ENCODE results near the gene SESN1. TPM values are rescaled to one million over a fixed set of nuclear protein-coding genes. Genes with fewer than 3 reads are reported as not detected.
"Not testable (repeated sequence)": the region's sequence is repeated elsewhere in the genome, so short reads cannot be mapped to it uniquely, and the experiment has no call there.

The SESN1 gene
- polyA plus RNA-seq, 3 donors, result 1.8 to 21.0 (median 3.1) TPM

GRCh38 chr6:109139109-109139508 lies 44.5 kb upstream of the SESN1 start:
- peak in 1 of 3 donors; percentile 8 for DNase-seq
- Histone ChIP-seq H2AFZ (ENCODE audit: insufficient read depth, low read depth, low read length, poor library complexity, severe bottlenecking) (no peak overlapping the region), H3K4me3 (replicated peaks in 1 of 3; ENCODE audit: low read depth in 2 of 3, low read length in 3 of 3) (no peak overlapping the region), H3K27ac (ENCODE audit: low read depth in 1 of 2, low read length in 2 of 2) (no peak overlapping the region), H3K9me3 (replicated peaks in 1 of 2; ENCODE audit: control insufficient read depth in 1 of 2, insufficient read depth in 1 of 2, low read length in 2 of 2) (no peaks in the 10 kb centered on the region), H3K4me1 (ENCODE audit: control insufficient read depth in 1 of 2, insufficient read depth in 2 of 2, low read length in 2 of 2) (no peaks in the 10 kb centered on the region), H3K36me3 (replicated peaks in 1 of 2; ENCODE audit: control insufficient read depth in 1 of 2, insufficient read depth in 2 of 2, low read length in 2 of 2) (peaks cover 2 to 7% of the 10 kb centered on the region in 2 donors), H3K9ac (ENCODE audit: insufficient read depth, low read length, poor library complexity, severe bottlenecking) (no peak overlapping the region), H3K79me2 (ENCODE audit: insufficient read depth, low read length) (no peaks in the 10 kb centered on the region), H3K4me2 (replicated peaks; ENCODE audit: extremely low read depth, low read length, poor library complexity, severe bottlenecking) (no peak overlapping the region), H3K27me3 (ENCODE audit: control insufficient read depth in 2 of 2, insufficient read depth in 2 of 2, low read length in 2 of 2) (no peaks in the 10 kb centered on the region), H4K20me1 (ENCODE audit: insufficient read depth, low read length) (no peaks in the 10 kb centered on the region)
- peak overlapping the region in 1 of 7 donors; percentile 41 for H3K27ac Mint-ChIP-seq
- no peaks in the 10 kb centered on the region for H3K27me3 Mint-ChIP-seq (ENCODE audit: low read depth in 3 of 3)
- H3K36me3 Mint-ChIP-seq, result peaks cover 5 to 10% of the 10 kb centered on the region in 2 donors
- H3K4me1 Mint-ChIP-seq, result peaks cover 6% of the 10 kb centered on the region
- no peak overlapping the region for H3K4me3 Mint-ChIP-seq
- TF ChIP-seq, protein P1, sequence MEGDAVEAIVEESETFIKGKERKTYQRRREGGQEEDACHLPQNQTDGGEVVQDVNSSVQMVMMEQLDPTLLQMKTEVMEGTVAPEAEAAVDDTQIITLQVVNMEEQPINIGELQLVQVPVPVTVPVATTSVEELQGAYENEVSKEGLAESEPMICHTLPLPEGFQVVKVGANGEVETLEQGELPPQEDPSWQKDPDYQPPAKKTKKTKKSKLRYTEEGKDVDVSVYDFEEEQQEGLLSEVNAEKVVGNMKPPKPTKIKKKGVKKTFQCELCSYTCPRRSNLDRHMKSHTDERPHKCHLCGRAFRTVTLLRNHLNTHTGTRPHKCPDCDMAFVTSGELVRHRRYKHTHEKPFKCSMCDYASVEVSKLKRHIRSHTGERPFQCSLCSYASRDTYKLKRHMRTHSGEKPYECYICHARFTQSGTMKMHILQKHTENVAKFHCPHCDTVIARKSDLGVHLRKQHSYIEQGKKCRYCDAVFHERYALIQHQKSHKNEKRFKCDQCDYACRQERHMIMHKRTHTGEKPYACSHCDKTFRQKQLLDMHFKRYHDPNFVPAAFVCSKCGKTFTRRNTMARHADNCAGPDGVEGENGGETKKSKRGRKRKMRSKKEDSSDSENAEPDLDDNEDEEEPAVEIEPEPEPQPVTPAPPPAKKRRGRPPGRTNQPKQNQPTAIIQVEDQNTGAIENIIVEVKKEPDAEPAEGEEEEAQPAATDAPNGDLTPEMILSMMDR (IDR thresholded peaks at IDR 0.05), result no peak
- WGBS (ENCODE audit: insufficient coverage), result 64% methylated on average over 3 of the region's 6 CpGs
- intact Hi-C loops (cut with micrococcal nuclease), result no loop called here
- peaks cover 2 to 8% (median 3%) of the 10 kb centered on the region in 7 donors for H3K9me3 Mint-ChIP-seq

- H4K20me1 ChIP-seq (ENCODE audit: insufficient read depth, low read length); H3K4me2 ChIP-seq (replicated peaks; ENCODE audit: extremely low read depth, low read length, poor library complexity, severe bottlenecking); H3K36me3 ChIP-seq (replicated peaks in 1 of 2; ENCODE audit: control insufficient read depth in 1 of 2, insufficient read depth in 2 of 2, low read length in 2 of 2); DNase-seq; H3K4me1 ChIP-seq (ENCODE audit: control insufficient read depth in 1 of 2, insufficient read depth in 2 of 2, low read length in 2 of 2); H3K9me3 ChIP-seq (replicated peaks in 1 of 2; ENCODE audit: control insufficient read depth in 1 of 2, insufficient read depth in 1 of 2, low read length in 2 of 2); H3K27ac Mint-ChIP-seq; H3K27me3 Mint-ChIP-seq (ENCODE audit: low read depth in 3 of 3); intact Hi-C loops (cut with micrococcal nuclease); H3K4me3 Mint-ChIP-seq; H3K4me1 Mint-ChIP-seq; H3K9ac ChIP-seq (ENCODE audit: insufficient read depth, low read length, poor library complexity, severe bottlenecking); H3K27ac ChIP-seq (ENCODE audit: low read depth in 1 of 2, low read length in 2 of 2); H3K4me3 ChIP-seq (replicated peaks in 1 of 3; ENCODE audit: low read depth in 2 of 3, low read length in 3 of 3); H3K27me3 ChIP-seq (ENCODE audit: control insufficient read depth in 2 of 2, insufficient read depth in 2 of 2, low read length in 2 of 2); H3K9me3 Mint-ChIP-seq; H2AFZ ChIP-seq (ENCODE audit: insufficient read depth, low read depth, low read length, poor library complexity, severe bottlenecking); H3K79me2 ChIP-seq (ENCODE audit: insufficient read depth, low read length): not testable (repeated sequence)
- WGBS (ENCODE audit: insufficient coverage), result no CpG with 5 or more reads among the region's 6 CpGs
- peaks cover 10 to 17% of the 10 kb centered on the region in 2 donors for H3K36me3 Mint-ChIP-seq
Measured at GRCh38 chr6:109136530-109136929, 41.9 kb upstream of the SESN1 start.

DNA sequence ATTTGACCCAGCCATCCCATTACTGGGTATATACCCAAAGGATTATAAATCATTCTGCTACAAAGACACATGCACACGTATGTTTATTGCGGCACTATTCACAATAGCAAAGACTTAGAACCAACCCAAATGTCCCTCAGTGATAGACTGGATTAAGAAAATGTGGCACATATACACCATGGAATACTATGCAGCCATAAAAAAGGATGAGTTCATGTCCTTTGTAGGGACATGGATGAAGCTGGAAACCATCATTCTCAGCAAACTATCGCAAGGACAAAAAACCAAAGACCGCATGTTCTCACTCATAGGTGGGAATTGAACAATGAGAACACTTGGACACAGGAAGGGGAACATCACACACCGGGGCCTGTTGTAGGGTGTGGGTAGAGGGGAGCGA lies 41.4 kb upstream of the SESN1 start:
- H2AFZ ChIP-seq (ENCODE audit: insufficient read depth, low read depth, low read length, poor library complexity, severe bottlenecking); H3K27ac ChIP-seq (ENCODE audit: low read depth in 1 of 2, low read length in 2 of 2); H4K20me1 ChIP-seq (ENCODE audit: insufficient read depth, low read length); H3K4me3 ChIP-seq (replicated peaks in 1 of 3; ENCODE audit: low read depth in 2 of 3, low read length in 3 of 3); H3K79me2 ChIP-seq (ENCODE audit: insufficient read depth, low read length); DNase-seq; H3K9me3 Mint-ChIP-seq; H3K9ac ChIP-seq (ENCODE audit: insufficient read depth, low read length, poor library complexity, severe bottlenecking); intact Hi-C loops (cut with micrococcal nuclease); H3K4me1 ChIP-seq (ENCODE audit: control insufficient read depth in 1 of 2, insufficient read depth in 2 of 2, low read length in 2 of 2); H3K27me3 Mint-ChIP-seq (ENCODE audit: low read depth in 3 of 3); H3K4me1 Mint-ChIP-seq; H3K27me3 ChIP-seq (ENCODE audit: control insufficient read depth in 2 of 2, insufficient read depth in 2 of 2, low read length in 2 of 2); H3K4me2 ChIP-seq (replicated peaks; ENCODE audit: extremely low read depth, low read length, poor library complexity, severe bottlenecking); H3K9me3 ChIP-seq (replicated peaks in 1 of 2; ENCODE audit: control insufficient read depth in 1 of 2, insufficient read depth in 1 of 2, low read length in 2 of 2); H3K4me3 Mint-ChIP-seq; H3K36me3 ChIP-seq (replicated peaks in 1 of 2; ENCODE audit: control insufficient read depth in 1 of 2, insufficient read depth in 2 of 2, low read length in 2 of 2); H3K27ac Mint-ChIP-seq: not testable (repeated sequence)
- H3K36me3 Mint-ChIP-seq, result peaks cover 10 to 14% of the 10 kb centered on the region in 2 donors
- WGBS (ENCODE audit: insufficient coverage), result 100% methylated on average over 1 of the region's 6 CpGs

DNA sequence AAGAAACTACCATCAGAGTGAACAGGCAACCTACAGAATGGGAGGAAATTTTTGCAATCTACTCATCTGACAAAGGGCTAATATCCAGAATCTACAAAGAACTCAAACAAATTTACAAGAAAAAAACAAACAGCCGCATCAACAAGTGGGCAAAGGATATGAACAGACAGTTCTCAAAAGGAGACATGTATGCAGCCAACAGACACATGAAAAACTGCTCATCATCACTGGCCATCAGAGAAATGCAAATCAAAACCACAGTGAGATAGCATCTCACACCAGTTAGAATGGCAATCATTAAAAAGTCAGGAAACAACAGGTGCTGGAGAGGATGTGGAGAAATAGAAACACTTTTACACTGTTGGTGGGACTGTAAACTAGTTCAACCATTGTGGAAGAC lies 41.0 kb upstream of the SESN1 start:
- H3K4me1 ChIP-seq (ENCODE audit: control insufficient read depth in 1 of 2, insufficient read depth in 2 of 2, low read length in 2 of 2); H3K79me2 ChIP-seq (ENCODE audit: insufficient read depth, low read length); H3K9ac ChIP-seq (ENCODE audit: insufficient read depth, low read length, poor library complexity, severe bottlenecking); H3K27me3 ChIP-seq (ENCODE audit: control insufficient read depth in 2 of 2, insufficient read depth in 2 of 2, low read length in 2 of 2); H3K9me3 Mint-ChIP-seq; H3K9me3 ChIP-seq (replicated peaks in 1 of 2; ENCODE audit: control insufficient read depth in 1 of 2, insufficient read depth in 1 of 2, low read length in 2 of 2); H3K27ac Mint-ChIP-seq; intact Hi-C loops (cut with micrococcal nuclease); H4K20me1 ChIP-seq (ENCODE audit: insufficient read depth, low read length); H3K4me1 Mint-ChIP-seq; H3K4me3 Mint-ChIP-seq; H3K27ac ChIP-seq (ENCODE audit: low read depth in 1 of 2, low read length in 2 of 2); DNase-seq; H3K27me3 Mint-ChIP-seq (ENCODE audit: low read depth in 3 of 3); H2AFZ ChIP-seq (ENCODE audit: insufficient read depth, low read depth, low read length, poor library complexity, severe bottlenecking); H3K36me3 ChIP-seq (replicated peaks in 1 of 2; ENCODE audit: control insufficient read depth in 1 of 2, insufficient read depth in 2 of 2, low read length in 2 of 2); H3K4me2 ChIP-seq (replicated peaks; ENCODE audit: extremely low read depth, low read length, poor library complexity, severe bottlenecking); H3K4me3 ChIP-seq (replicated peaks in 1 of 3; ENCODE audit: low read depth in 2 of 3, low read length in 3 of 3): not testable (repeated sequence)
- WGBS (ENCODE audit: insufficient coverage), result 100% methylated on average over 1 of the region's 1 CpG
- H3K36me3 Mint-ChIP-seq, result peaks cover 11 to 12% of the 10 kb centered on the region in 2 donors
